WTC11 (cell line): ENCODE results near the gene TSEN2. TPM values are rescaled to one million over a fixed set of nuclear protein-coding genes. Genes with fewer than 3 reads are reported as not detected.
"Not testable (repeated sequence)": the region's sequence is repeated elsewhere in the genome, so short reads cannot be mapped to it uniquely, and the experiment has no call there.

Source experiments
- ATAC-seq: fragments of 200-7000 bp; cut with Tn5 transposase; 2 replicates; pipeline ENCODE4 v1.10.0; 2021; ENCODE audit warnings: mild to moderate bottlenecking, moderate library complexity
- CTCF ChIA-PET: fragments of 300-600 bp; sonication (Branson Sonifier 250); formaldehyde crosslinking; loops from one replicate; lab custom pipeline; 2021; ENCODE audit warnings: antibody characterized with exemption; lab: Charles Lee
- POLR2A ChIA-PET: fragments of 350-600 bp; sonication (Branson Sonifier 250); formaldehyde crosslinking; loops from one replicate; lab custom pipeline; 2021; ENCODE audit warnings: antibody characterized with exemption; lab: Charles Lee
- DNase-seq: peaks from one replicate; pipeline ENCODE4 v3.0.0; 2021; ENCODE audit warnings: low spot score
- H3K27ac Mint-ChIP-seq: 2 replicates; pipeline ENCODE4 v1.8.0; 2021; ENCODE audit warnings: mixed read lengths
- H3K27me3 Mint-ChIP-seq: 2 replicates; pipeline ENCODE4 v1.8.0; 2021; ENCODE audit warnings: low read depth, mild to moderate bottlenecking, moderate library complexity, mixed read lengths
- H3K36me3 Mint-ChIP-seq: 2 replicates; pipeline ENCODE4 v1.8.0; 2021; ENCODE audit warnings: mixed read lengths
- H3K4me1 Mint-ChIP-seq: 2 replicates; pipeline ENCODE4 v1.8.0; 2022; ENCODE audit warnings: mixed read lengths
- H3K4me3 Mint-ChIP-seq: 2 replicates; pipeline ENCODE4 v1.8.0; 2021; ENCODE audit warnings: mild to moderate bottlenecking, moderate library complexity, mixed read lengths
- H3K9me3 Mint-ChIP-seq: 2 replicates; pipeline ENCODE4 v1.8.0; 2021; ENCODE audit warnings: mixed read lengths
- CDX4 ChIP-seq: fragments of 250-450 bp; sonication (Bioruptor Pico); IDR thresholded peaks from 2 replicates; pipeline ENCODE4 v1.9.0; 2021; ENCODE audit warnings: moderate library complexity, mild to moderate bottlenecking, inconsistent platforms, borderline replicate concordance
- CREM ChIP-seq: sonication (generic); formaldehyde crosslinking; IDR thresholded peaks from 2 replicates; pipeline ENCODE4 v1.8.1; 2022; ENCODE audit warnings: mild to moderate bottlenecking, missing genetic modification reagents, moderate library complexity
- EMX1 ChIP-seq: fragments of 250-450 bp; sonication (Bioruptor Pico); IDR thresholded peaks from 2 replicates; pipeline ENCODE4 v1.8.0; 2021; ENCODE audit warnings: mild to moderate bottlenecking
- ETV6 ChIP-seq: sonication (generic); formaldehyde crosslinking; IDR thresholded peaks from 2 replicates; pipeline ENCODE4 v1.8.1; 2022; ENCODE audit warnings: mild to moderate bottlenecking, missing genetic modification reagents
- FOXJ3 ChIP-seq: sonication (generic); formaldehyde crosslinking; IDR thresholded peaks from 2 replicates; pipeline ENCODE4 v1.9.0; 2021; ENCODE audit warnings: missing genetic modification reagents, mild to moderate bottlenecking, borderline replicate concordance
- GTF2I ChIP-seq: fragments of 250-450 bp; sonication (Bioruptor Pico); conservative IDR thresholded peaks from 2 replicates; pipeline ENCODE4 v1.4.0; 2021; ENCODE audit warnings: mild to moderate bottlenecking
- KAT7 ChIP-seq: sonication (generic); formaldehyde crosslinking; IDR thresholded peaks from 2 replicates; pipeline ENCODE4 v1.8.1; 2023; ENCODE audit warnings: missing genetic modification reagents, mild to moderate bottlenecking, borderline replicate concordance
- NR1H2 ChIP-seq: sonication (generic); formaldehyde crosslinking; IDR thresholded peaks from 2 replicates; pipeline ENCODE4 v1.9.0; 2021; ENCODE audit warnings: mild to moderate bottlenecking, moderate library complexity, missing genetic modification reagents
- NR3C1 ChIP-seq: sonication (generic); formaldehyde crosslinking; conservative IDR thresholded peaks from 2 replicates; pipeline ENCODE4 v1.8.1; 2023; ENCODE audit warnings: low read depth, mild to moderate bottlenecking, missing genetic modification reagents
- PRRX2 ChIP-seq: fragments of 250-450 bp; sonication (Bioruptor Pico); IDR thresholded peaks from 2 replicates; pipeline ENCODE4 v1.8.0; 2021; ENCODE audit warnings: mild to moderate bottlenecking
- RORB ChIP-seq: fragments of 250-450 bp; sonication (Bioruptor Pico); IDR thresholded peaks from 2 replicates; pipeline ENCODE4 v1.9.0; 2021; ENCODE audit warnings: mild to moderate bottlenecking
- SP1 ChIP-seq: sonication (generic); formaldehyde crosslinking; conservative IDR thresholded peaks from 2 replicates; pipeline ENCODE4 v1.8.1; 2022; ENCODE audit warnings: missing genetic modification reagents
- TCF7 ChIP-seq: sonication (generic); formaldehyde crosslinking; IDR thresholded peaks from 2 replicates; pipeline ENCODE4 v1.8.0; 2022; ENCODE audit warnings: mild to moderate bottlenecking, low read depth, missing genetic modification reagents, moderate library complexity
- TEAD1 ChIP-seq: sonication (generic); formaldehyde crosslinking; IDR thresholded peaks from 2 replicates; pipeline ENCODE4 v1.8.0; 2022; ENCODE audit warnings: mild to moderate bottlenecking, missing genetic modification reagents
- USF2 ChIP-seq: sonication (generic); formaldehyde crosslinking; IDR thresholded peaks from 2 replicates; pipeline ENCODE4 v1.8.1; 2023; ENCODE audit warnings: mild to moderate bottlenecking, missing genetic modification reagents, moderate library complexity
- ZBTB21 ChIP-seq: sonication (generic); formaldehyde crosslinking; IDR thresholded peaks from 2 replicates; pipeline ENCODE4 v1.8.1; 2023; ENCODE audit warnings: mild to moderate bottlenecking, missing genetic modification reagents, borderline replicate concordance
- ZNF219 ChIP-seq: sonication (generic); formaldehyde crosslinking; IDR thresholded peaks from 2 replicates; pipeline ENCODE4 v1.8.0; 2023; ENCODE audit warnings: missing genetic modification reagents, mild to moderate bottlenecking, borderline replicate concordance
- total RNA-seq: library from RNA; stranded (reverse); gene quantifications from 3 replicates; pipeline ENCODE4 v1.2.3, GENCODE V29; 2021
- TF ChIP-seq, protein P1 (sequence below): fragments of 250-450 bp; sonication (Bioruptor Pico); conservative IDR thresholded peaks from 2 replicates; pipeline ENCODE4 v1.9.0; 2021; ENCODE audit warnings: mild to moderate bottlenecking
- TF ChIP-seq, protein P2 (sequence below): sonication (generic); formaldehyde crosslinking; IDR thresholded peaks from 2 replicates; pipeline ENCODE4 v1.8.1; 2023; ENCODE audit warnings: mild to moderate bottlenecking, missing genetic modification reagents
- TF ChIP-seq, protein P3 (sequence below): fragments of 250-450 bp; sonication (Bioruptor Pico); IDR thresholded peaks from 2 replicates; pipeline ENCODE4 v1.9.0; 2021; ENCODE audit warnings: mild to moderate bottlenecking, borderline replicate concordance

TSEN2 gene
- total RNA-seq, 1 experiment from 2014 or later: 21.1 TPM

DNA sequence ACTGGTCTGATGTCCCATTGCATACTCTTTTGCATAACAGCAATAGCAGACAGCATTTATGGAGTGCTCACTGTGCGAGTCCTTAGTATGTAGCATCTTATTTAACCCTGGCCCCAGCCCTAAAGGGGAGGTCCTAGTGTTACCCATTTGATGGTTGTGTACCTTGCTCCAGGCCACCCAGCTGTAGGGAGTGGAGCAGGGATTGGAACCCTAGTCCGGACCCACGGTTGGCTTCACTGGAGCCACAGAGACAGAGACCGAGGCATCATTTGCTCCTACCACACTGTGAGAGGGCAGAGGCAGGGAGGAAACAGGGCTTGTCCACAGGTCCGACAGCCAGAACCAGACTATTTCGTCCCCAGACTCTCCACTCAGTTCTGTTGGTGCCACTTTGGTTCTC lies 16.0 kb upstream of the TSEN2 start:
- POLR2A ChIA-PET: no interaction called here
- Mint-ChIP-seq H3K9me3 (no peaks in the 10 kb centered on the region), H3K4me1 (peaks cover 9% of the 10 kb centered on the region; the same call in 1 of the 2 replicates), H3K36me3 (no peaks in the 10 kb centered on the region), H3K27me3 (no peaks in the 10 kb centered on the region; the same call in 1 of the 2 replicates), H3K4me3 (no peak overlapping the region), H3K27ac (no peak overlapping the region)
- TF ChIP-seq EMX1 (CRISPR knock-in tag) (no peak), NR3C1 (CRISPR knock-in tag) (no peak), ETV6 (CRISPR knock-in tag) (no peak), GTF2I (no peak), CREM (CRISPR knock-in tag) (no peak), NR1H2 (CRISPR knock-in tag) (no peak), PRRX2 (CRISPR knock-in tag) (no peak)
- ATAC-seq (no peak), DNase-seq (no peak)
- CTCF ChIA-PET: interaction anchor here (0.6 to 1.3 kb wide), 3 partner anchors 15 to 155 kb away, joined by 3 to 4 read pairs (median 4); partner anchors contain the start of gene TSEN2

- no peak overlapping the region for H3K4me3 Mint-ChIP-seq
- H3K9me3 Mint-ChIP-seq: no peaks in the 10 kb centered on the region
- ChIA-PET CTCF (interaction anchor here (0.6 to 1.3 kb wide), 3 partner anchors 16 to 155 kb away, joined by 3 to 4 read pairs (median 4); partner anchors contain the start of gene TSEN2), POLR2A (no interaction called here)
- peaks cover 13% of the 10 kb centered on the region; the same call in 1 of the 2 replicates for H3K4me1 Mint-ChIP-seq
- no peaks in the 10 kb centered on the region; the same call in 1 of the 2 replicates for H3K27me3 Mint-ChIP-seq
- TF ChIP-seq CDX4 (CRISPR knock-in tag) (no peak), FOXJ3 (CRISPR knock-in tag) (no peak), KAT7 (CRISPR knock-in tag) (no peak), ZBTB21 (no peak), SP1 (CRISPR knock-in tag) (no peak), USF2 (CRISPR knock-in tag) (no peak), NR3C1 (CRISPR knock-in tag) (no peak), RORB (CRISPR knock-in tag) (no peak), TEAD1 (CRISPR knock-in tag) (no peak), ZNF219 (no peak)
- TF ChIP-seq, protein P1, sequence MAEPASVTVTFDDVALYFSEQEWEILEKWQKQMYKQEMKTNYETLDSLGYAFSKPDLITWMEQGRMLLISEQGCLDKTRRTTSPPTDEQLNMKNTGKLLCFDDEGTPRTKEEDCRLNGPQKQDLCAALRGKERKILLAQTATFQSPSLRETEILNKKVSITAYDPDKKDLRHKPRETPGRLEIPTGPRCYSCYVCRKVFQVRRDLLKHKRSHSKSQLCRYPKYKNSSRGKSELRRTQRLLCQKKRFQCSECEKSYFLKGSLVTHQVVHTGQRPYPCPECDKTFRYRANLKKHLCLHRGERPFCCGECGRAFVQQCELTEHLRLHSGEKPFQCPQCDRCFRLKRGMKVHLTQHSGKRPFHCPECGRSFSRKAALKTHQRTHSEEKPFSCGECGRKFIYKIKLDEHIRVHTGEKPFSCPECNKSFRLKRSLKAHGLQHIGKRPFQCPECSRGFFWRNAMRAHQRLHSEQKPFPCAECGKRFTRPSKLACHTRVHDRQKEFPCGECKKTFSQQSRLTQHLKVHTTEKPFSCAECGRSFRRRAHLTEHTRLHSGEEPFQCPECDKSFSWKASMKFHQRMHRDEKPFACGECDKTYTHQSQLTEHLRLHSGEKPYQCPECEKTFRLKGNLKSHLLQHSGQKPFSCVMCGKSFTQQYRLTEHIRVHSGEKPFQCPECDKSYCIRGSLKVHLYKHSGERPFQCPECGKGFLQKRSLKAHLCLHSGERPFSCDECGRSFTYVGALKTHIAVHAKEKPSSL: no peak
- no peak overlapping the region for H3K27ac Mint-ChIP-seq
- no peaks in the 10 kb centered on the region for H3K36me3 Mint-ChIP-seq
- ATAC-seq (no peak), DNase-seq (no peak)
Observed at GRCh38 chr3:12468757-12469156, 15.5 kb upstream of the TSEN2 start.

DNA sequence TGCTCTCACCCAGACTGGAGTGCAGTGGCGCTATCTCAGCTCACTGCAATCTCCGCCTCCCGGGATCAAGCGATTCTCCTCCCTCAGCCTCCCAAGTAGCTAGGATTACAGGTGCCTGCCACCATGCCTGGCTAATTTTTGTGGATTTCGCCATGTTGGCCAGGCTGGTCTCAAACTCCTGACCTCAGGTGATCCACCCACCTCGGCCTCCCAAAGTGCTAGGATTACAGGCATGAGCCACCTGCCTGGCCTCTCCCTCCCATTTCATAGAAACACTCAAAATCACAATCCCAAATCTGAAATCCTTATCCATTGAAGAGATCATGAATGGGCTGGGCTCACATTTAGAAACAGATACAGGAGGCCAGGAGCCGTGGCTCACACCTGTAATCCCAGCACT lies 15.1 kb upstream of the TSEN2 start:
- CTCF ChIA-PET: interaction anchor here (0.6 to 2.9 kb wide), 5 partner anchors 11 to 294 kb away, joined by 3 to 23 read pairs (median 4); partner anchors contain the start of gene TSEN2
- POLR2A ChIA-PET, DNase-seq, H3K36me3 Mint-ChIP-seq, ATAC-seq, H3K27ac Mint-ChIP-seq, H3K9me3 Mint-ChIP-seq, H3K4me3 Mint-ChIP-seq, H3K27me3 Mint-ChIP-seq: not testable (repeated sequence)
- peaks cover 13% of the 10 kb centered on the region; the same call in 1 of the 2 replicates for H3K4me1 Mint-ChIP-seq

DNA sequence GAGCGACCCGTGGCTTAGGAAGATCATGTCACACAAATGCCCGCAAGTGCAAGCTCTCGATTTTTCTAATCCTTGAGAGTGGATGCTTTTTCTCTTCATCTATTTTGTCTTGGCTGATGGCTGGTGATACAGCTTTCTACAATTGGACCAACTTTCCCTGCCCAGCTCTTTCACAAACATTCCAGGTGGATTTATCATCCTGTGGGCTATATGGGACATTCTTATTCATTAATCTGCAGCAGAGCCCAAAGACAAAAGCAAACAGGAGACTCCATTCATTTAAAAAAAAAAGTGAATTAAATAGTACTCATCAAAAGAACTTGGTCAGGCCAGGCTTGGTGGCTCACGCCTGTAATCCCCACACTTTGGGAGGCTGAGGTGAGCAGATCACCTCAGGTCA lies 14.2 kb upstream of the TSEN2 start:
- no peak for ATAC-seq
- DNase-seq: no peak
- CTCF ChIA-PET: interaction anchor here (1.2 to 2.9 kb wide), 2 partner anchors 10 to 295 kb away, joined by 3 to 23 read pairs; no protein-coding TSS in a partner anchor

More for the DNA sequence above, 14.2 kb upstream of the TSEN2 start:
- H3K27ac Mint-ChIP-seq: no peak overlapping the region
- POLR2A ChIA-PET: no interaction called here
- TF ChIP-seq TCF7 (CRISPR knock-in tag): no peak
- TF ChIP-seq, protein P2, sequence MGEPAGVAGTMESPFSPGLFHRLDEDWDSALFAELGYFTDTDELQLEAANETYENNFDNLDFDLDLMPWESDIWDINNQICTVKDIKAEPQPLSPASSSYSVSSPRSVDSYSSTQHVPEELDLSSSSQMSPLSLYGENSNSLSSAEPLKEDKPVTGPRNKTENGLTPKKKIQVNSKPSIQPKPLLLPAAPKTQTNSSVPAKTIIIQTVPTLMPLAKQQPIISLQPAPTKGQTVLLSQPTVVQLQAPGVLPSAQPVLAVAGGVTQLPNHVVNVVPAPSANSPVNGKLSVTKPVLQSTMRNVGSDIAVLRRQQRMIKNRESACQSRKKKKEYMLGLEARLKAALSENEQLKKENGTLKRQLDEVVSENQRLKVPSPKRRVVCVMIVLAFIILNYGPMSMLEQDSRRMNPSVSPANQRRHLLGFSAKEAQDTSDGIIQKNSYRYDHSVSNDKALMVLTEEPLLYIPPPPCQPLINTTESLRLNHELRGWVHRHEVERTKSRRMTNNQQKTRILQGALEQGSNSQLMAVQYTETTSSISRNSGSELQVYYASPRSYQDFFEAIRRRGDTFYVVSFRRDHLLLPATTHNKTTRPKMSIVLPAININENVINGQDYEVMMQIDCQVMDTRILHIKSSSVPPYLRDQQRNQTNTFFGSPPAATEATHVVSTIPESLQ (CRISPR knock-in tag): no peak
- TF ChIP-seq, protein P3, sequence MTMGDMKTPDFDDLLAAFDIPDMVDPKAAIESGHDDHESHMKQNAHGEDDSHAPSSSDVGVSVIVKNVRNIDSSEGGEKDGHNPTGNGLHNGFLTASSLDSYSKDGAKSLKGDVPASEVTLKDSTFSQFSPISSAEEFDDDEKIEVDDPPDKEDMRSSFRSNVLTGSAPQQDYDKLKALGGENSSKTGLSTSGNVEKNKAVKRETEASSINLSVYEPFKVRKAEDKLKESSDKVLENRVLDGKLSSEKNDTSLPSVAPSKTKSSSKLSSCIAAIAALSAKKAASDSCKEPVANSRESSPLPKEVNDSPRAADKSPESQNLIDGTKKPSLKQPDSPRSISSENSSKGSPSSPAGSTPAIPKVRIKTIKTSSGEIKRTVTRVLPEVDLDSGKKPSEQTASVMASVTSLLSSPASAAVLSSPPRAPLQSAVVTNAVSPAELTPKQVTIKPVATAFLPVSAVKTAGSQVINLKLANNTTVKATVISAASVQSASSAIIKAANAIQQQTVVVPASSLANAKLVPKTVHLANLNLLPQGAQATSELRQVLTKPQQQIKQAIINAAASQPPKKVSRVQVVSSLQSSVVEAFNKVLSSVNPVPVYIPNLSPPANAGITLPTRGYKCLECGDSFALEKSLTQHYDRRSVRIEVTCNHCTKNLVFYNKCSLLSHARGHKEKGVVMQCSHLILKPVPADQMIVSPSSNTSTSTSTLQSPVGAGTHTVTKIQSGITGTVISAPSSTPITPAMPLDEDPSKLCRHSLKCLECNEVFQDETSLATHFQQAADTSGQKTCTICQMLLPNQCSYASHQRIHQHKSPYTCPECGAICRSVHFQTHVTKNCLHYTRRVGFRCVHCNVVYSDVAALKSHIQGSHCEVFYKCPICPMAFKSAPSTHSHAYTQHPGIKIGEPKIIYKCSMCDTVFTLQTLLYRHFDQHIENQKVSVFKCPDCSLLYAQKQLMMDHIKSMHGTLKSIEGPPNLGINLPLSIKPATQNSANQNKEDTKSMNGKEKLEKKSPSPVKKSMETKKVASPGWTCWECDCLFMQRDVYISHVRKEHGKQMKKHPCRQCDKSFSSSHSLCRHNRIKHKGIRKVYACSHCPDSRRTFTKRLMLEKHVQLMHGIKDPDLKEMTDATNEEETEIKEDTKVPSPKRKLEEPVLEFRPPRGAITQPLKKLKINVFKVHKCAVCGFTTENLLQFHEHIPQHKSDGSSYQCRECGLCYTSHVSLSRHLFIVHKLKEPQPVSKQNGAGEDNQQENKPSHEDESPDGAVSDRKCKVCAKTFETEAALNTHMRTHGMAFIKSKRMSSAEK (CRISPR knock-in tag): no peak
- no peaks in the 10 kb centered on the region; the same call in 1 of the 2 replicates for H3K27me3 Mint-ChIP-seq
- no peaks in the 10 kb centered on the region for H3K9me3 Mint-ChIP-seq
- no peak overlapping the region for H3K4me3 Mint-ChIP-seq
- H3K36me3 Mint-ChIP-seq: no peaks in the 10 kb centered on the region
- H3K4me1 Mint-ChIP-seq: peaks cover 13% of the 10 kb centered on the region; the same call in 1 of the 2 replicates
